GM12878 (cell line): ENCODE results near the gene TSPAN15. TPM values are rescaled to one million over a fixed set of nuclear protein-coding genes. Genes with fewer than 3 reads are reported as not detected.

Experiments
- ATAC-seq: fragments of 200-7000 bp; cut with Tn5 transposase; 3 replicates; pipeline ENCODE4 v1.9.1; 2020; ENCODE audit warnings: mild to moderate bottlenecking, moderate library complexity
- BruUV-seq: library from RNA; stranded (reverse); fragments of 400-500 nt; replicated peaks from 2 replicates; lab custom pipeline; 2021; lab: Mats Ljungman, UMichigan
- CTCF ChIA-PET: fragments of 300-600 bp; sonication (Branson Sonifier 250); formaldehyde crosslinking; extraction: SDS; loops from one replicate; lab custom pipeline; 2021; ENCODE audit warnings: inconsistent platforms; lab: Yijun Ruan, JAX
- POLR2A ChIA-PET: fragments of 350-600 bp; formaldehyde crosslinking; extraction: SDS; loops from one replicate; lab custom pipeline; 2021; ENCODE audit warnings: inconsistent platforms; lab: Charles Lee
- RAD21 ChIA-PET: fragments of 300-600 bp; sonication (Branson Sonifier 250); formaldehyde crosslinking; loops from one replicate; lab custom pipeline; 2023; ENCODE audit warnings: antibody characterized with exemption; ENCODE audit not compliant: unreplicated experiment; lab: Charles Lee
- SMC1A ChIA-PET: fragments of 300-600 bp; sonication (Branson Sonifier 250); formaldehyde crosslinking; loops from one replicate; lab custom pipeline; 2023; ENCODE audit not compliant: unreplicated experiment, uncharacterized antibody; lab: Charles Lee
- DNase-seq: peaks from one replicate; pipeline ENCODE4 v3.0.0-alpha.2; 2011; ENCODE audit warnings: low read depth, low spot score
- FAIRE-seq: peaks from 3 replicates; lab custom pipeline; 2011; peaks lifted over from hg19 to GRCh38; lab: Jason Lieb, UNC
- H2AFZ ChIP-seq: 2 replicates; pipeline ENCODE4 v1.6.0; 2011; ENCODE audit warnings: low read depth, low read length, control low read depth; ENCODE audit not compliant: control insufficient read depth
- H3K27ac ChIP-seq: 2 replicates; pipeline ENCODE4 v1.5.1; 2011; ENCODE audit warnings: control low read depth; ENCODE audit not compliant: control insufficient read depth, insufficient read depth
- H3K27me3 ChIP-seq, 2 experiments: replicated peaks in 1 of 2; 2 replicates each; pipeline versions ENCODE4 v1.6.0 to v1.6.1; 2011; ENCODE audit warnings: low read length in 1 of 2; ENCODE audit not compliant: control insufficient read depth in 2 of 2, insufficient read depth in 2 of 2
- H3K36me3 ChIP-seq, 2 experiments: 2 replicates each; pipeline ENCODE4 v1.5.1; 2011; ENCODE audit warnings: low read length in 1 of 2; ENCODE audit not compliant: control insufficient read depth in 2 of 2, insufficient read depth in 2 of 2
- H3K4me1 ChIP-seq: 2 replicates; pipeline ENCODE4 v1.6.1; 2011; ENCODE audit warnings: mild to moderate bottlenecking, low read length, moderate library complexity, mixed read lengths; ENCODE audit not compliant: control insufficient read depth, insufficient read depth
- H3K4me2 ChIP-seq: 2 replicates; pipeline ENCODE4 v1.6.0; 2011; ENCODE audit warnings: control low read depth; ENCODE audit not compliant: control insufficient read depth, insufficient read depth
- H3K4me3 ChIP-seq: fragments of 200-600 bp; sonication (generic); 2 replicates; pipeline ENCODE4 v1.5.1; 2016
- H3K79me2 ChIP-seq: 2 replicates; pipeline ENCODE4 v1.6.0; 2011; ENCODE audit warnings: low read length; ENCODE audit not compliant: control insufficient read depth, insufficient read depth
- H3K9ac ChIP-seq: 2 replicates; pipeline ENCODE4 v1.8.0; 2011; ENCODE audit warnings: low read length, control low read depth, mixed read lengths; ENCODE audit not compliant: control insufficient read depth, insufficient read depth
- H3K9me3 ChIP-seq: replicated peaks from 3 replicates; pipeline ENCODE4 v1.5.1; 2011; ENCODE audit warnings: mild to moderate bottlenecking, low read length; ENCODE audit not compliant: control insufficient read depth, insufficient read depth
- H4K20me1 ChIP-seq: 2 replicates; pipeline ENCODE4 v1.6.0; 2011; ENCODE audit not compliant: control insufficient read depth, insufficient read depth
- ASH2L ChIP-seq: fragments of 300-600, 200-600 bp; sonication (generic); IDR thresholded peaks from 2 replicates; pipeline ENCODE4 v1.6.1; 2017; ENCODE audit warnings: low read depth, mild to moderate bottlenecking, borderline replicate concordance
- BHLHE40 ChIP-seq, 2 experiments: fragments of 450-650 bp in 1 of 2; IDR thresholded peaks; 2 replicates each; pipeline ENCODE4 v1.6.1; 2011 to 2017; ENCODE audit warnings: low read depth in 2 of 2, borderline replicate concordance in 1 of 2, improper control_type of control experiment in 1 of 2, low read length in 1 of 2, mild to moderate bottlenecking in 1 of 2
- EP300 ChIP-seq, 2 experiments: fragments of 150-350 bp in 1 of 2; IDR thresholded peaks; 2 replicates each; pipeline ENCODE4 v1.6.1; 2011 to 2012; ENCODE audit warnings: low read depth in 2 of 2, low read length in 2 of 2, borderline replicate concordance in 1 of 2, improper control_type of control experiment in 1 of 2, inconsistent platforms in 1 of 2; ENCODE audit not compliant: control insufficient read depth in 1 of 2
- ZNF207 ChIP-seq: fragments of 450-650 bp; IDR thresholded peaks from 2 replicates; pipeline ENCODE4 v1.6.1; 2014; ENCODE audit warnings: antibody characterized with exemption, mild to moderate bottlenecking, borderline replicate concordance
- WGBS: methylation state at CpG from one replicate; pipeline ENCODE4 v1.1.6; 2016; ENCODE audit warnings: low lambda C conversion rate; ENCODE audit not compliant: insufficient replicate concordance, insufficient coverage; ENCODE audit errors: missing lambda C conversion rate; 5-methylcytosine and 5-hydroxymethylcytosine counted together
- in situ Hi-C: fragments of 300-500 bp; cut with MboI; formaldehyde crosslinking; loops from 9 replicates; pipeline ENCODE4 v1.14.3; 2018; ENCODE audit warnings: mixed read lengths
- intact Hi-C: fragments of 100-400 bp; cut with micrococcal nuclease; formaldehyde crosslinking; loops from one replicate; pipeline ENCODE4 v1.14.2; 2022; ENCODE audit not compliant: unreplicated experiment
- polyA plus RNA-seq, 11 experiments: library from polyadenylated mRNA; depleted of rRNA in 4 of 11; unstranded in 6 of 11; stranded (reverse) in 5 of 11; fragments of >200 nt; fragmentation: Nextera tagmentation in 4 of 11; fragmentation: Illumina TruSeq in 1 of 11; extraction: Ambion mirVana in 4 of 11; extraction: Trizol in 1 of 11; gene quantifications; 1 replicate in 1 of 11; 2 replicates in 10 of 11; pipeline versions ENCODE4 v1.2.1 to v1.2.3, GENCODE V29; 2011 to 2016; ENCODE audit warnings: inconsistent platforms in 2 of 11, missing spikeins in 2 of 11, low read depth in 1 of 11
- total RNA-seq, 4 experiments: library from RNA; depleted of rRNA in 3 of 4; stranded (reverse); fragments of >200 nt in 3 of 4; fragmentation: Illumina TruSeq in 1 of 4; extraction: Trizol in 1 of 4; gene quantifications; 2 replicates each; pipeline versions ENCODE4 v1.2.1 to v1.2.3, GENCODE V29; 2013 to 2021
- TF ChIP-seq, protein P1 (sequence below): fragments of 450-650 bp; IDR thresholded peaks from 2 replicates; pipeline ENCODE4 v1.6.1; 2014; ENCODE audit warnings: mild to moderate bottlenecking
- TF ChIP-seq, protein P2 (sequence below): IDR thresholded peaks from 2 replicates; pipeline ENCODE4 v1.6.1; 2011; ENCODE audit warnings: borderline replicate concordance, low read depth, mild to moderate bottlenecking, moderate library complexity, mixed read lengths, low read length; ENCODE audit not compliant: insufficient read depth; ENCODE audit errors: extremely low read length

The TSPAN15 gene
- total and polyA plus RNA-seq, 10 of the 15 experiments (the other 5 are each of a cell fraction or from before 2014, with no cell fraction given) = 1.3 to 8.5 (median 2.4) TPM; not detected in 2

DNA sequence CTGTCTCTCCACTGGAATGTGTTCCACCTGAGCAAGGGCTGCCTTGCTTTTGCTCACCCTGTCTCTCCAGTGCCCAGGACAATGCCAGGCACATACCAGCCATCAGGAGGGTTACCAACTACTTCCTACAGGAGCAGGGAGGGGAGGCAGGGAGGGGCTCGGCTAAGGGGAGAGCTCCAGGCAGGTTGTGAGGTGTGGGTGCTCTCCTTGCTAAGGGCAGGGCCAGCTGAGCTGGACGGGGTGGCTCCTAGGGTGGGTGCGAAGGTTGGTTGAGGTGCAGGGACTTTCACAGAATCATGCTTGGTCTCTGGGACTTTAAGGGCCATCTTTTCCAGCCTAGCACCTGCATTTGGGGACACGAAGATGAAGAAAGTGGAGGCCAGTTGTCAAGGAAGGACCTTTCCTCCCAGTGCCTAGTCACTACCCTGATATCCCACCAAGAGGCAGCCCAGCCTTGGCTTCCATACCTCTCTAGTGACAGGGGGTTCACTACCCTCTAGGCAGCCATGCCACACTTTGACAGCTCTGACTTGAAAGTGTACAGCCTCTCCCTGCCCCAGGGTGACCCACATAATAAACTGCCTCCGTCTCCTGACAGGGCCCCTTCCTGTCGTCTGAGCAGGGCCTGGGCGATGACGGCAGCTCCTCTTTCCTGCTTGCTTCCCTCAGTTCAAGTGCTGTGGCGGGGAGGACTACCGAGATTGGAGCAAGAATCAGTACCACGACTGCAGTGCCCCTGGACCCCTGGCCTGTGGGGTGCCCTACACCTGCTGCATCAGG is 46.5 kb downstream of the TSPAN15 start:
- FAIRE-seq = no peak
- intact Hi-C loops = no loop called here
- no TSS peak for BruUV-seq
- H4K20me1 ChIP-seq = no peaks in the 10 kb centered on the region
- no peak overlapping the region for H3K4me2 ChIP-seq
- SMC1A ChIA-PET = no interaction called here
- H3K9ac ChIP-seq = no peak overlapping the region
- no peak overlapping the region for H3K27ac ChIP-seq
- H3K4me1 ChIP-seq = no peaks in the 10 kb centered on the region
- RAD21 ChIA-PET = no interaction called here
- no peak overlapping the region for H3K4me3 ChIP-seq
- H3K79me2 ChIP-seq = no peaks in the 10 kb centered on the region
- no peak for ATAC-seq
- in situ Hi-C loops = no loop called here
- no peaks in the 10 kb centered on the region for H3K27me3 ChIP-seq
- no peak for DNase-seq
- POLR2A ChIA-PET = interaction anchor here (0.6 kb wide), 1 partner anchor 977 kb away, joined by 5 read pairs; no protein-coding TSS in a partner anchor
- H3K9me3 ChIP-seq = no peaks in the 10 kb centered on the region
- no peak overlapping the region for H2AFZ ChIP-seq
- TF ChIP-seq, protein P1, sequence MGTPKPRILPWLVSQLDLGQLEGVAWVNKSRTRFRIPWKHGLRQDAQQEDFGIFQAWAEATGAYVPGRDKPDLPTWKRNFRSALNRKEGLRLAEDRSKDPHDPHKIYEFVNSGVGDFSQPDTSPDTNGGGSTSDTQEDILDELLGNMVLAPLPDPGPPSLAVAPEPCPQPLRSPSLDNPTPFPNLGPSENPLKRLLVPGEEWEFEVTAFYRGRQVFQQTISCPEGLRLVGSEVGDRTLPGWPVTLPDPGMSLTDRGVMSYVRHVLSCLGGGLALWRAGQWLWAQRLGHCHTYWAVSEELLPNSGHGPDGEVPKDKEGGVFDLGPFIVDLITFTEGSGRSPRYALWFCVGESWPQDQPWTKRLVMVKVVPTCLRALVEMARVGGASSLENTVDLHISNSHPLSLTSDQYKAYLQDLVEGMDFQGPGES = no peak
- TF ChIP-seq BHLHE40 (IDR thresholded peaks at IDR 0.05; ENCODE audit: borderline replicate concordance in 1 of 2, low read depth in 2 of 2, low read length in 1 of 2) = no peak
- no peak for TF ChIP-seq ASH2L
- no peak for TF ChIP-seq EP300 (IDR thresholded peaks at IDR 0.05; ENCODE audit: borderline replicate concordance in 1 of 2, control insufficient read depth in 1 of 2, low read depth in 2 of 2, low read length in 2 of 2)
- TF ChIP-seq, protein P2, sequence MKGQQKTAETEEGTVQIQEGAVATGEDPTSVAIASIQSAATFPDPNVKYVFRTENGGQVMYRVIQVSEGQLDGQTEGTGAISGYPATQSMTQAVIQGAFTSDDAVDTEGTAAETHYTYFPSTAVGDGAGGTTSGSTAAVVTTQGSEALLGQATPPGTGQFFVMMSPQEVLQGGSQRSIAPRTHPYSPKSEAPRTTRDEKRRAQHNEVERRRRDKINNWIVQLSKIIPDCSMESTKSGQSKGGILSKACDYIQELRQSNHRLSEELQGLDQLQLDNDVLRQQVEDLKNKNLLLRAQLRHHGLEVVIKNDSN = no peak
- no peak for TF ChIP-seq ZNF207
- TF ChIP-seq, all 136 proteins: peak for 0
- CTCF ChIA-PET = interaction anchor here (0.6 to 1.8 kb wide), 3 partner anchors 14 to 32 kb away, joined by 3 to 8 read pairs (median 5); no protein-coding TSS in a partner anchor
- WGBS = 13% methylated on average over 11 of the region's 11 CpGs
- H3K36me3 ChIP-seq = no peaks in the 10 kb centered on the region
